ENCODE results near the gene NEK3.

DNA sequence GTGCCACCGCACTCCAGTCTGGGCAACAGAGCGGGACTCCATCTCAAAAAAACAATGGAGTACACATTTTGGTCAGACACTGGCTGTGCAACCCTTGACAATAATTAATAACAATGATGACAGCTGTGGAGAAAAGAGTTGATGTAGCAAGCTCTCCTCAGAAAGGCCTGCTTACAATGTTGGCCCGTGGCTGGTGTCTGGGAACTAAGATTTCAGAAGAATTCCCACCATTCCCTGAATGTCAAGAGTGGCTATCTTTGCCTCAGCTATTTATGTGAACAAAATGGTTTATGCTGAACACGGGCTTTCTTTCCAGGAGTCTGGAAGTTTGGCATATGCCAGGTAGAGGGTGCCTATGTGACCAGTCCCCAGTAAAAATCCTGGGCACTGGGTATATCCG lies 56.0 kb downstream of the NEK3 start:
- no peak for TF ChIP-seq POLR2A (IDR thresholded peaks at IDR 0.05)
- TF ChIP-seq, protein P1, sequence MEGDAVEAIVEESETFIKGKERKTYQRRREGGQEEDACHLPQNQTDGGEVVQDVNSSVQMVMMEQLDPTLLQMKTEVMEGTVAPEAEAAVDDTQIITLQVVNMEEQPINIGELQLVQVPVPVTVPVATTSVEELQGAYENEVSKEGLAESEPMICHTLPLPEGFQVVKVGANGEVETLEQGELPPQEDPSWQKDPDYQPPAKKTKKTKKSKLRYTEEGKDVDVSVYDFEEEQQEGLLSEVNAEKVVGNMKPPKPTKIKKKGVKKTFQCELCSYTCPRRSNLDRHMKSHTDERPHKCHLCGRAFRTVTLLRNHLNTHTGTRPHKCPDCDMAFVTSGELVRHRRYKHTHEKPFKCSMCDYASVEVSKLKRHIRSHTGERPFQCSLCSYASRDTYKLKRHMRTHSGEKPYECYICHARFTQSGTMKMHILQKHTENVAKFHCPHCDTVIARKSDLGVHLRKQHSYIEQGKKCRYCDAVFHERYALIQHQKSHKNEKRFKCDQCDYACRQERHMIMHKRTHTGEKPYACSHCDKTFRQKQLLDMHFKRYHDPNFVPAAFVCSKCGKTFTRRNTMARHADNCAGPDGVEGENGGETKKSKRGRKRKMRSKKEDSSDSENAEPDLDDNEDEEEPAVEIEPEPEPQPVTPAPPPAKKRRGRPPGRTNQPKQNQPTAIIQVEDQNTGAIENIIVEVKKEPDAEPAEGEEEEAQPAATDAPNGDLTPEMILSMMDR (IDR thresholded peaks at IDR 0.05), result no peak

Data from uterus (tissue), 2 donors.